Testis (tissue), 3 donors: ENCODE results near the gene PRRT3. TPM values are rescaled to one million over a fixed set of nuclear protein-coding genes. Genes with fewer than 3 reads are reported as not detected.

Experiments used
- DNase-seq: peaks from one replicate; pipeline ENCODE4 v3.0.0-alpha.2; 2019
- H3K27ac ChIP-seq, 2 donors: fragments of 200-600 bp; sonication (generic); one replicate each; pipeline ENCODE4 v1.5.1; 2019
- H3K27me3 ChIP-seq: fragments of 200-600 bp; sonication (generic); one replicate; pipeline ENCODE4 v1.5.1; 2019
- H3K36me3 ChIP-seq: fragments of 200-600 bp; sonication (generic); one replicate; pipeline ENCODE4 v1.5.1; 2017; ENCODE audit warnings: low read depth; ENCODE audit errors: missing control alignments
- H3K4me1 ChIP-seq: fragments of 200-600 bp; sonication (generic); one replicate; pipeline ENCODE4 v1.5.1; 2019
- H3K4me3 ChIP-seq, 2 donors: fragments of 200-600 bp; sonication (generic); one replicate each; pipeline ENCODE4 v1.5.1; 2017 to 2019
- H3K9me3 ChIP-seq: fragments of 200-600 bp; sonication (generic); one replicate; pipeline ENCODE4 v1.5.1; 2017
- CTCF ChIP-seq, 3 experiments: fragments of 450-650 bp in 2 of 3; fragments of 200-600 bp in 1 of 3; sonication (generic) in 1 of 3; IDR thresholded peaks; one replicate each; pipeline ENCODE4 v1.5.1; 2016 to 2019; ENCODE audit warnings: antibody characterized with exemption in 3 of 3, mild to moderate bottlenecking in 2 of 3, moderate library complexity in 1 of 3
- POLR2A ChIP-seq: fragments of 450-650 bp; IDR thresholded peaks from one replicate; pipeline ENCODE4 v1.6.1; 2017; ENCODE audit warnings: antibody characterized with exemption, mild to moderate bottlenecking, moderate library complexity
- WGBS, 2 donors: methylation state at CpG; one replicate each; pipeline ENCODE4 v1.1.5; 2018; 5-methylcytosine and 5-hydroxymethylcytosine counted together
- intact Hi-C: fragments of 100-400 bp; cut with DNase I; formaldehyde crosslinking; loops from one replicate; pipeline ENCODE4 v1.15.1; 2023; ENCODE audit warnings: low total_unique reads
- polyA plus RNA-seq: library from polyadenylated mRNA; stranded (reverse); fragments of 350-450 nt; fragmentation: Illumina TruSeq; extraction: RNeasy Lipid Tissue Mini Kit (QIAGEN cat#74804); gene quantifications from one replicate; pipeline ENCODE4 v1.2.3, GENCODE V29; 2014; ENCODE audit warnings: low read depth, low replicate concordance; ENCODE audit not compliant: insufficient read depth
- total RNA-seq, 2 donors: library from RNA; depleted of rRNA; stranded (reverse); fragments of >200 nt; gene quantifications; one replicate each; pipeline ENCODE4 v1.2.3, GENCODE V29; 2016

Gene PRRT3
- total and polyA plus RNA-seq, 3 donors from 2014 or later: 6.6 to 7.6 (median 7.2) TPM

GRCh38 chr3:9928158-9928557 lies 24.1 kb downstream of the PRRT3 start:
- Histone ChIP-seq H3K36me3 (no peaks in the 10 kb centered on the region), H3K27me3 (no peaks in the 10 kb centered on the region), H3K4me3 (no peak overlapping the region), H3K9me3 (no peaks in the 10 kb centered on the region), H3K4me1 (no peaks in the 10 kb centered on the region), H3K27ac (no peak overlapping the region)
- DNase-seq: no peak
- intact Hi-C loops: no loop called here
- WGBS, 2 donors: 92% methylated on average over 2 to 23 of the region's 23 CpGs
- TF ChIP-seq POLR2A (no peak), CTCF (IDR thresholded peaks at IDR 0.05) (no peak)

GRCh38 chr3:9918261-9919038 lies 33.8 kb downstream of the PRRT3 start:
- no peak for DNase-seq
- TF ChIP-seq POLR2A (no peak), CTCF (IDR thresholded peaks at IDR 0.05) (no peak)
- WGBS, 2 donors: 95 to 97% methylated on average over 7 to 8 of the region's 8 CpGs
- Histone ChIP-seq H3K36me3 (no peaks in the 10 kb centered on the region), H3K4me1 (peaks cover 24% of the 10 kb centered on the region), H3K9me3 (no peaks in the 10 kb centered on the region), H3K4me3 (no peak overlapping the region), H3K27ac (no peak overlapping the region), H3K27me3 (no peaks in the 10 kb centered on the region)
- intact Hi-C loops: no loop called here

- no peaks in the 10 kb centered on the region for H3K27me3 ChIP-seq
- intact Hi-C loops: no loop called here
- WGBS, 2 donors: 20 to 87% methylated on average over 1 to 10 of the region's 10 CpGs
- no peak overlapping the region for H3K27ac ChIP-seq
- no peak for DNase-seq
- peaks cover 24% of the 10 kb centered on the region for H3K4me1 ChIP-seq
- H3K4me3 ChIP-seq: no peak overlapping the region
- TF ChIP-seq CTCF (IDR thresholded peaks at IDR 0.05) (no peak), POLR2A (no peak)
- no peaks in the 10 kb centered on the region for H3K9me3 ChIP-seq
- no peaks in the 10 kb centered on the region for H3K36me3 ChIP-seq
Measured at GRCh38 chr3:9917820-9918219, 34.4 kb downstream of the PRRT3 start.

- Histone ChIP-seq H3K9me3 (no peaks in the 10 kb centered on the region), H3K4me3 (peak within 1 kb of the TSS; percentile 61 to 64), H3K36me3 (no peaks in the 10 kb centered on the region), H3K4me1 (peaks cover 24% of the 10 kb centered on the region), H3K27ac (peak within 1 kb of the TSS; percentile 52 to 81), H3K27me3 (no peaks in the 10 kb centered on the region)
- peak; percentile 88 for DNase-seq
- 13 to 42% methylated on average over 10 to 19 of the region's 19 CpGs for WGBS, 2 donors
- intact Hi-C loops: no loop called here
- TF ChIP-seq CTCF (IDR thresholded peaks at IDR 0.05): no peak
- TF ChIP-seq POLR2A: no peak
Measured at GRCh38 chr3:9916734-9917680, 35.2 kb downstream of the PRRT3 start, which contains the start of gene IL17RC. IL17RC (plus strand) TSS chr3:9917098; CDS start chr3:9917316, 218 bp downstream.
